ENCODE measurements around the gene CEP20.
A peak's percentile ranks its signal among the peaks of the same experiment; 100 is the strongest.

Gene CEP20

DNA sequence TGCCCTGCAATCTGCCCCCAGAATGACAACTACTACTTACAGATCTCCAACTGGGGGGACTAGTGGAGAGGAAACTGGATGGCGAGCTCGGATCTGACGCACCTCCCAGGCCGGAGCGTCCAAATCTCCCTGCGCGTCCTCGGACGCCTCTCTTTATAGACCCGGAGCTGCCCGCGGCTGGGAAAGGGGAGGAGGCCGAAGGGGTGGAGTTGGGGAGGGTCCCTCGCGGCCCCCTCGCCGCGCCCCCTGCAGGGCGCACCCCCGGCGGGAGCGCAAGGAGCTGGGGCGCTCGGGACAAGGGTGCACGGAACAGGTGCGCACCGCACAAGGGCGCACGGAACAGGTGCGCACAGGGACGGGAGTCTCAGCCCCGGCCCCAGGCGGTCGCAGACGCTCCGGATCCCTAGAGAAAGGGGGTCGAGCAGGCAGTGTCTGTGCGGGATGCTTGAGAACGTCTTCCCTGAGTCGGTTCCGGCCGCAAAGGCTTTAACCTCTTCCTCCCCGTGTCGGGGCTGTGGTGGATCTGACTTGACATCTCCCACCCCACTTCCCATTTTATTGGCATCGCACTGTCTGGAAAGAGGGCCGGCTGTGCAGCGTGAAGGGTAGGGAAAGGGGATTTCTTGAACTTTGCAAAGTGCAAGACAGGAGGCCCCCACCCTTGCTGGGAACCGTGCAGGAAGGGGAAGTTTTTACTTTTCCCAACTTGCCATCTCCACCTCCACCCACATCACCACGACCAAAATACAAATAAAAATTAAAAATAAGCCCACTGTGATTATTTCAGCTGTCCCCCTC, 31.3 kb downstream of the CEP20 start, which contains the start of gene MYH11:
MYH11 (minus strand) TSS at position 128 of the 798 bp plus-strand sequence. CDS start 18,776 bp downstream, outside the sequence.
- H3K27ac ChIP-seq, result no peak within 1 kb of the TSS
- no peak for DNase-seq

DNA sequence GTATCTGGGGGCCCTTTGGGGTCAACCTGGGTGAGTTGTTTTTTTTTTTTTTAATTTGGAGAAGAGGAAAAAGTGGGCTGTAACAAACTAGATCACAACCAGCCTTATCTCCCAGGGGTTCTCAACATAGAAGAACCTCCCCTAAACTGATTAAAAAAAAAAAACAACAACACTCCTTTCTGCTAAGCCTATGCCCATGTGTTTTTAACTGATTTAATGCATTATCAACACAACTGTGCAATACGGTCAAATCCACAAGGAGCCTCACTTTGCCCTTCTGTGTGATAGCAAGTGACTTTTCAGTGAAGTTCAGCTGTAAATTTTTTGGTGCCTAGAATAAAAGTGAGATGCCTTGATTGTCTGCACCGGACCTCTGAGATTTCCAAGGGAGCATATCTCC, 32.2 kb downstream of the CEP20 start:
- no peak overlapping the region for H3K27ac ChIP-seq
- H3K9me3 ChIP-seq (ENCODE audit: severe bottlenecking), result no peaks in the 10 kb centered on the region
- no peak for TF ChIP-seq CTCF (IDR thresholded peaks at IDR 0.05; ENCODE audit: low read depth, low read length)
- no peaks in the 10 kb centered on the region for H3K36me3 ChIP-seq
- no peak for DNase-seq
- peaks cover 32% of the 10 kb centered on the region for H3K27me3 ChIP-seq (ENCODE audit: insufficient read depth, low read depth, severe bottlenecking)
- H3K4me3 ChIP-seq (ENCODE audit: low read depth, low read length), result no peak overlapping the region

More for the DNA sequence above, 31.3 kb downstream of the CEP20 start, which contains the start of gene MYH11:
- Histone ChIP-seq H3K27me3 (ENCODE audit: insufficient read depth, low read depth, severe bottlenecking) (peaks cover 32% of the 10 kb centered on the region), H3K9me3 (ENCODE audit: severe bottlenecking) (no peaks in the 10 kb centered on the region), H3K36me3 (no peaks in the 10 kb centered on the region), H3K4me3 (ENCODE audit: low read depth, low read length) (peak within 1 kb of the TSS; percentile 30)
- TF ChIP-seq CTCF (IDR thresholded peaks at IDR 0.05; ENCODE audit: low read depth, low read length), result no peak

DNA sequence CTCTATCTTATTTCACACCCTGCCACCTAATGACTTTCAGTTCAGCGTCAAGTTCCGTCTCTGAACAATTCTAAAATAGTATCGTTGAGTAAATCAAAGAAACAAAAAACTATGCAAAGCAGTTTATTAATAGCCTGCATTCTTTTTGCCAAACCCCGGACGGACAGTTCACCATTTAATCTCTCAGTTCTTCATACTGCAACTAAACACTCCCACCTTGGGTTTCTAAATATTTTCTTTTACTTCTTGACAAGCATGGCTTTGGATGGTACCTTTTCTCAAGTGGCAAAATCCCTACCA, 32.7 kb downstream of the CEP20 start:
- TF ChIP-seq CTCF (IDR thresholded peaks at IDR 0.05; ENCODE audit: low read depth, low read length), result no peak
- Histone ChIP-seq H3K9me3 (ENCODE audit: severe bottlenecking) (no peaks in the 10 kb centered on the region), H3K36me3 (no peaks in the 10 kb centered on the region), H3K4me3 (ENCODE audit: low read depth, low read length) (no peak overlapping the region), H3K27me3 (ENCODE audit: insufficient read depth, low read depth, severe bottlenecking) (peaks cover 32% of the 10 kb centered on the region), H3K27ac (no peak overlapping the region)
- DNase-seq, result no peak

DNA sequence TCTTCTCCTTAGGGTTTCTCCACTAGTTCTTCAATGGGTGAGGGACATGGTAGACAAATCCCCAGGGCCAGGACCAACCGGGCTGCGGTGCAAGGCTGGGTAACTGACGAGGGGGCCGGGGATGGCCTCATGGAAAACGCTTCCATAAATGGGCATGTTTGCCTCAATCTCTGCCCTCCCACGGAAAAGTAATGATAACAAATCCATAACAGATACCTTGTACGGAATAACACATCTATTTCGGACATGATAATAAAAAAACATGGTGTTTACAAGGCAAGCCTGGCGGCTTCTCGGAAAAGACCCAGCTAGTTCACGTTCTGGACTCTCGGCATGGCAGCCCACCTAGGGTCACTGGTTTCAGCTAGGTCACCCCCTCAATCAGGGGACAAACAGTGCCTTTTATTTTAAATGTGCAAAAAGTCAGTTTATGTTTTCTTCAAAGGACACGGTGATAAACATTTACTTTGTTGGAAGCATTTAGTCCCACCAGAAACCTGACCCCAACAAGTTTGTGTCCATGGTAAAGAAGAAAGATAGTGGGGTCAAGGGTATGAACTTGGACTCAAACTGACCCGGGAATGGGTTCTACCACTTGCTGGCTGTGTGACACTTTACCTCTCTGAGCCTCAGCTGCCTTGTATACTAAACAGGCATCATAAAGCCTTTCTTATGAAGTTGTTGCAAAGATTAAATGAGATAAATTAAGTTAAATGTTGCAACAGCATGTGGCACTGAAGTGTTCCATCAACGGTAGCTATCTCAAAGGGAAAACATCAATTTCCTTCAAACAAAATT, 33.3 kb downstream of the CEP20 start:
- H3K4me3 ChIP-seq (ENCODE audit: low read depth, low read length), result no peak overlapping the region
- H3K9me3 ChIP-seq (ENCODE audit: severe bottlenecking), result no peaks in the 10 kb centered on the region
- H3K27me3 ChIP-seq (ENCODE audit: insufficient read depth, low read depth, severe bottlenecking), result peaks cover 32% of the 10 kb centered on the region
- DNase-seq, result no peak
- TF ChIP-seq CTCF (IDR thresholded peaks at IDR 0.05; ENCODE audit: low read depth, low read length), result no peak
- no peaks in the 10 kb centered on the region for H3K36me3 ChIP-seq
- no peak overlapping the region for H3K27ac ChIP-seq

GRCh38 chr16:15854061-15854460, 34.3 kb downstream of the CEP20 start:
- no peak for TF ChIP-seq CTCF (IDR thresholded peaks at IDR 0.05; ENCODE audit: low read depth, low read length)
- Histone ChIP-seq H3K36me3 (no peaks in the 10 kb centered on the region), H3K27me3 (ENCODE audit: insufficient read depth, low read depth, severe bottlenecking) (peaks cover 29% of the 10 kb centered on the region), H3K9me3 (ENCODE audit: severe bottlenecking) (no peaks in the 10 kb centered on the region), H3K4me3 (ENCODE audit: low read depth, low read length) (no peak overlapping the region), H3K27ac (no peak overlapping the region)
- no peak for DNase-seq
